Prostate gland (tissue), 2 donors: ENCODE measurements around the gene RANGRF.

Experiments
- CTCF ChIP-seq, 4 experiments: fragments of 200-600 bp in 2 of 4; fragments of 450-650 bp in 2 of 4; sonication (generic) in 2 of 4; IDR thresholded peaks; 1 replicate in 3 of 4; 2 replicates in 1 of 4; pipeline ENCODE4 v1.5.1; 2016 to 2019; ENCODE audit warnings: antibody characterized with exemption in 4 of 4, mild to moderate bottlenecking in 2 of 4, moderate library complexity in 2 of 4
- POLR2A ChIP-seq: fragments of 450-650 bp; IDR thresholded peaks from one replicate; pipeline ENCODE4 v1.6.1; 2016; ENCODE audit warnings: antibody characterized with exemption, mild to moderate bottlenecking
- POLR2AphosphoS5 ChIP-seq: sonication (generic); formaldehyde crosslinking; IDR thresholded peaks from one replicate; pipeline ENCODE4 v1.6.1; 2017; ENCODE audit warnings: antibody characterized with exemption

GRCh38 chr17:8318010-8318935, 29.8 kb downstream of the RANGRF start:
- TF ChIP-seq CTCF (IDR thresholded peaks at IDR 0.05) (no peak), POLR2AphosphoS5 (no peak), POLR2A (no peak)
